Esophagus squamous epithelium (tissue), 5 donors: ENCODE measurements around the gene RCOR3. TPM values are rescaled to one million over a fixed set of nuclear protein-coding genes. Genes with fewer than 3 reads are reported as not detected.

ENCODE experiments used
- DNase-seq: peaks from one replicate; lab custom pipeline; 2025; lab: John Stamatoyannopoulos, UW
- H3K27ac ChIP-seq, 4 donors: fragments of 200-600 bp; sonication (generic); one replicate each; pipeline ENCODE4 v1.5.1; 2016 to 2019; ENCODE audit warnings: mild to moderate bottlenecking in 1 of 4
- H3K27me3 ChIP-seq, 4 donors: fragments of 200-600 bp; sonication (generic); 1 replicate in 3 of 4; 2 replicates in 1 of 4; pipeline versions ENCODE4 v1.5.1 to v1.6.0; 2017 to 2021; ENCODE audit warnings: antibody characterized with exemption in 1 of 4
- H3K36me3 ChIP-seq, 3 donors: fragments of 200-600 bp; sonication (generic); one replicate each; pipeline ENCODE4 v1.5.1; 2016 to 2019
- H3K4me1 ChIP-seq, 3 donors: fragments of 200-600 bp; sonication (generic); one replicate each; pipeline ENCODE4 v1.5.1; 2017 to 2019
- H3K4me3 ChIP-seq, 4 donors: fragments of 200-600 bp; sonication (generic); 1 replicate in 3 of 4; 2 replicates in 1 of 4; pipeline ENCODE4 v1.5.1; 2016 to 2019; ENCODE audit warnings: mild to moderate bottlenecking in 2 of 4, moderate library complexity in 1 of 4
- H3K9me3 ChIP-seq, 3 donors: fragments of 200-600 bp; sonication (generic); one replicate each; pipeline ENCODE4 v1.5.1; 2016 to 2019
- POLR2A ChIP-seq, 4 donors: fragments of 450-650 bp; IDR thresholded peaks; one replicate each; pipeline ENCODE4 v1.6.1; 2017; ENCODE audit warnings: antibody characterized with exemption in 4 of 4, mild to moderate bottlenecking in 4 of 4, moderate library complexity in 3 of 4
- WGBS, 2 donors: methylation state at CpG; one replicate each; pipeline ENCODE4 v1.1.5; 2018; 5-methylcytosine and 5-hydroxymethylcytosine counted together
- intact Hi-C: fragments of 100-400 bp; cut with DNase I; formaldehyde crosslinking; loops from one replicate; pipeline ENCODE4 v1.15.0; 2022
- total RNA-seq, 4 donors: library from RNA; depleted of rRNA; stranded (reverse); fragments of >200 nt; gene quantifications; one replicate each; pipeline ENCODE4 v1.1.0, GENCODE V29; 2016
- TF ChIP-seq, protein P1 (sequence below), 6 experiments: fragments of 450-650 bp in 4 of 6; fragments of 200-600 bp in 2 of 6; sonication (generic) in 2 of 6; IDR thresholded peaks; one replicate each; pipeline ENCODE4 v1.5.1; 2016 to 2019; ENCODE audit warnings: antibody characterized with exemption in 6 of 6, mild to moderate bottlenecking in 4 of 6, moderate library complexity in 4 of 6
- donor health status: DM: yes; HTN: yes; CAD: no.

The RCOR3 gene
- total RNA-seq, 4 donors from 2014 or later: 10.8 to 37.8 (median 18.9) TPM

- intact Hi-C loops: loop anchor here (10.0 kb wide), 2 partner anchors 147 to 327 kb away; no protein-coding TSS in a partner anchor
- no peaks in the 10 kb centered on the region for H3K9me3 ChIP-seq
- 66 to 91% methylated on average over 11 of the region's 11 CpGs for WGBS, 2 donors
- TF ChIP-seq, protein P1, sequence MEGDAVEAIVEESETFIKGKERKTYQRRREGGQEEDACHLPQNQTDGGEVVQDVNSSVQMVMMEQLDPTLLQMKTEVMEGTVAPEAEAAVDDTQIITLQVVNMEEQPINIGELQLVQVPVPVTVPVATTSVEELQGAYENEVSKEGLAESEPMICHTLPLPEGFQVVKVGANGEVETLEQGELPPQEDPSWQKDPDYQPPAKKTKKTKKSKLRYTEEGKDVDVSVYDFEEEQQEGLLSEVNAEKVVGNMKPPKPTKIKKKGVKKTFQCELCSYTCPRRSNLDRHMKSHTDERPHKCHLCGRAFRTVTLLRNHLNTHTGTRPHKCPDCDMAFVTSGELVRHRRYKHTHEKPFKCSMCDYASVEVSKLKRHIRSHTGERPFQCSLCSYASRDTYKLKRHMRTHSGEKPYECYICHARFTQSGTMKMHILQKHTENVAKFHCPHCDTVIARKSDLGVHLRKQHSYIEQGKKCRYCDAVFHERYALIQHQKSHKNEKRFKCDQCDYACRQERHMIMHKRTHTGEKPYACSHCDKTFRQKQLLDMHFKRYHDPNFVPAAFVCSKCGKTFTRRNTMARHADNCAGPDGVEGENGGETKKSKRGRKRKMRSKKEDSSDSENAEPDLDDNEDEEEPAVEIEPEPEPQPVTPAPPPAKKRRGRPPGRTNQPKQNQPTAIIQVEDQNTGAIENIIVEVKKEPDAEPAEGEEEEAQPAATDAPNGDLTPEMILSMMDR (IDR thresholded peaks at IDR 0.05): no peak
- TF ChIP-seq POLR2A (IDR thresholded peaks at IDR 0.05): no peak
- no peaks in the 10 kb centered on the region for H3K27me3 ChIP-seq
- H3K4me1 ChIP-seq: peaks cover 17 to 69% (median 35%) of the 10 kb centered on the region in 3 donors
- H3K36me3 ChIP-seq: no peaks in the 10 kb centered on the region
- H3K4me3 ChIP-seq: peak overlapping the region in 3 of 4 donors; percentile 78 to 85 (median 84)
- no peak for DNase-seq
- peak overlapping the region in 3 of 4 donors; percentile 87 to 90 (median 88) for H3K27ac ChIP-seq
Measured at GRCh38 chr1:211328084-211328694, 69.0 kb downstream of the RCOR3 start.

DNA sequence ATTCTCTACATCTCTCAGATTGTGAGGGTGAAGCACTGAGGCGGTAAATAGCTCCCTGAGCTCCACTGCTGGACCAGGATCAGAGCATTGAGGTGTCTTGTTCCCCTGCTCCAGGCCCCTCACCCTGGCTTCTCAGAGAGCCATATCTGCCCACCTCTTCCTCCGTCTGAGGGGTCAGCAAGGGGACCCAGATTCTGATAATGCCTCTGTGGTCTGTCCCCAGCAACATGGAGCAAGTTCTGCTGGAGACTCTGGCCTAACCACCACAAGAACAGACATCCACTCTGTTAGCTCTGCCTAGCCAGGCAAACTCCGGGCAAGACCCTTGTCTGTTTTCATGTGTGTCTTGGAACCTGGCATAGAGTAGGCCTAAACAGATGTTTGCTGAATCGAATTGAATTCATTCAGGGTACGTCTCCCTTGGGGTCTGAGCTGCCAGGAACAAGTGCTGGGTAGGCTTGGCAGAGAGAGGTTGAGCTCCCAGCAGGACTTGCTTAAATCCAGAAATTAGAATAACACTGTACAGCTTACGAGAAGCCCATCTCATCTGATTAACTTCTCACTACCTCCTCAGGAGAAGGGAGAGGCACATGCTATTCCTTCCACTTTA lies 69.8 kb downstream of the RCOR3 start:
- Histone ChIP-seq H3K27ac (peak overlapping the region in 3 of 4 donors; percentile 87 to 90 (median 88)), H3K9me3 (no peaks in the 10 kb centered on the region), H3K36me3 (no peaks in the 10 kb centered on the region), H3K27me3 (no peaks in the 10 kb centered on the region), H3K4me3 (peak overlapping the region in 2 of 4 donors; percentile 84 to 85), H3K4me1 (peaks cover 17 to 74% (median 35%) of the 10 kb centered on the region in 3 donors)
- DNase-seq: no peak
- intact Hi-C loops: loop anchor here (10.0 kb wide), 2 partner anchors 146 to 326 kb away; no protein-coding TSS in a partner anchor
- TF ChIP-seq, protein P1 (IDR thresholded peaks at IDR 0.05): no peak
- TF ChIP-seq POLR2A (IDR thresholded peaks at IDR 0.05): no peak
- 66 to 86% methylated on average over 5 to 6 of the region's 6 CpGs for WGBS, 2 donors

DNA sequence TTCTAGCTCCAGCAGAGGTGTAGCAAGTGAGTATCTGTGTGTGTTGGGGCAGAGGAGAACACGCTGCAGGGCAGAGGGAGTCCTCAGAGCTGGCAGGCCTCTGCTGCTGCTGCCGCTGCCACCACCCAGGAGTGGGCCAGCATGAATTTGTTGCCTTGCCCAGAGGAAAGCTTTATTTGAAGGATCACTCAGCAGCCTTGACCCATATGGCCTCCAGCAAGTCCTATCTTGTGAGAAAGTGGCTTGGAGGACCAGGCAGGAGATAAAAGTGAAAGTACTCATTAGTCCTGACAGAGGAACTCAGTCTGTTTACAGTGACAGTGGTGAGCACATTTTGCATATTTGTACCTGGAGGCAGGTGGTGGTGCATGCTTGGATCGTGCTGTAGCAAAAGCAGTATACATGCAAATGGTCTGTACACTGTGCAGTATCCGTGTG lies 70.6 kb downstream of the RCOR3 start:
- H3K27me3 ChIP-seq: no peaks in the 10 kb centered on the region
- no peaks in the 10 kb centered on the region for H3K36me3 ChIP-seq
- WGBS, 2 donors: 34 to 58% methylated on average over 4 of the region's 4 CpGs
- peak overlapping the region in 2 of 4 donors; percentile 10 to 88 for H3K27ac ChIP-seq
- DNase-seq: no peak
- H3K4me3 ChIP-seq: peak overlapping the region in 1 of 4 donors; percentile 31
- TF ChIP-seq POLR2A (IDR thresholded peaks at IDR 0.05): peak in 1 of 4 donors; percentile 9
- TF ChIP-seq, protein P1 (IDR thresholded peaks at IDR 0.05): no peak
- intact Hi-C loops: loop anchor here (10.0 kb wide), 2 partner anchors 145 to 325 kb away; no protein-coding TSS in a partner anchor
- H3K9me3 ChIP-seq: no peaks in the 10 kb centered on the region
- H3K4me1 ChIP-seq: peaks cover 17 to 76% (median 35%) of the 10 kb centered on the region in 3 donors

DNA sequence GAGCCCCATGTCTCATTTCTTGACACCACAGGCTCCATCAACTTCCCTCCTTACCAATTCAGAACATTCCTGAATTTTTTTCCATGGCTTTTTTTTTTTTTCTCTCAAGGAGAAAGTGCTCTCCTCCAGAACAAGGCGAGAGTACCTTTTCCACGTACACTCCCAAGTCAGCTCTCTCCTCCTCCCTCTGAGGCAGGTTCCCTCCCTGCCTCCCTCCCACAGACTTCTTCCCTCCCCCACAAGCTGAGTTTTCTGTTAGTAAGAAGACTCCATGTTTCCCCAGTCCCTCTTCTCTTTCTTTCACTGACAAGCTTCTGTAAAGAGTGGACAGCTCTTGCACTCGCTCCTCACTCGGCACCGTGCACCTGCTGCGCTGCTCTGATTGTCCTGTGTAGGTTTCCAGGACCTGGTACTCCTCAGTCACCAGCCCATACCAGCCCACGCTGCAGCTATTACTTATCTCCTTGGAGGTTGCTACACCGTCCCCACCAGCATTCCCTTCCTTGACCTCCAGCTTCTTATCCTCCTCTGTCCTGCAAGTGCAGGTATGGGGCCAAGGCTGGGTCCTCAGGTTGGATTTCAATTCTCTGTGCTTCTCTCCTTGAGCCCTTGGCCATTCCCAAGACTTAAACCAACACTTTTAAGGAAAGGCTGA lies 71.2 kb downstream of the RCOR3 start:
- H3K27me3 ChIP-seq: no peaks in the 10 kb centered on the region
- peak overlapping the region in 1 of 4 donors; percentile 6 for H3K27ac ChIP-seq
- H3K9me3 ChIP-seq: no peaks in the 10 kb centered on the region
- 87 to 90% methylated on average over 8 of the region's 8 CpGs for WGBS, 2 donors
- TF ChIP-seq, protein P1 (IDR thresholded peaks at IDR 0.05): no peak
- TF ChIP-seq POLR2A (IDR thresholded peaks at IDR 0.05): no peak
- no peaks in the 10 kb centered on the region for H3K36me3 ChIP-seq
- no peak for DNase-seq
- no peak overlapping the region for H3K4me3 ChIP-seq
- peaks cover 17 to 82% (median 35%) of the 10 kb centered on the region in 3 donors for H3K4me1 ChIP-seq
- intact Hi-C loops: no loop called here
